NCI-H2196 treated with DMSO at 0.1 percent for 48 hours (cell line): ENCODE measurements around the gene NUP43.
"Not testable (repeated sequence)": the region's sequence is repeated elsewhere in the genome, so short reads cannot be mapped to it uniquely, and the experiment has no call there.

Experiments
- DNase-seq: peaks from one replicate; lab custom pipeline; 2025; ENCODE audit not compliant: unreplicated experiment; lab: John Stamatoyannopoulos, UW

Gene NUP43

DNA sequence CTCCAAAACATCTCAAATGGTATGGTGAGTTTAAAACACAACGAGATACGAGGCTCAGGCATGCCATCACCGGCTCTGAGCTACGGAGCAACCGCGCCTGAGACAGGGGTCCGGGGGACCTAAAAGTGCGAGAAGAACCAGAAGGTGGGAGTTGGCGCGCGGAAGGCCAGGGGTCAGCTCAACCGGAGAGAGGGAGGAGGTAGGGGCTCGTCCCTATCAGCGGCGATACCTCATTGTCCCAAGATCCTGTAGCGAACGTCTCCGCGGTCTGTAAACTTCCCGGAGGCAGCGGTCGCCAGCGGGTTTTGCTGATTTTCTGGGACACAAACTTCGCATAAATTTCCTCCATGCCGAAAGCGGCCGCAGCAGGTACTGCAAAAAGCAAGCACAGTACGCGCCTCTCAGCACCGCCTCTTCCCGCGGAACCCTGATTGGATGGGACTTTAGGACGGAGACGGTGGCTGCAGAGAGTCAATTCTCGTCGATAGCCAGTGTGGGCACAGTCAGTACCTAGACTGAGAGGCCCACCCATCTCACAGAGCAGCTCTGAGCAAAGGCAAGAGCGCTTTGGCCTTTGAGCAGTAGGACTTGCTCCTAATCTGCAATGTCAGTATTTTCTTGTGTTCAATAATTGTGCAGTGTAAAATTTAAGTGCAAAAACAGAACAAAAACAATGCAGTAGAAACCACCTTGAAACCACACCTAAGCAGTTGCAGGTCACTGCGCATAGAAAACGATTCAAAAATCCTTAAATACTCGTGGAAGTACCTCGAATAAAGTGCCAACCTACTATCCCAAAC lies at the start of gene NUP43:
NUP43 (minus strand) TSS at position 383 of the 800 bp plus-strand sequence; CDS start at position 349, 34 bp downstream.
- DNase-seq, result peak; percentile 80

- DNase-seq, result no peak
Measured at GRCh38 chr6:149783551-149783950, 37.2 kb upstream of the NUP43 start.

- no peak for DNase-seq
Measured at GRCh38 chr6:149782337-149782736, 36.0 kb upstream of the NUP43 start.

GRCh38 chr6:149781715-149782114 lies 35.4 kb upstream of the NUP43 start:
- no peak for DNase-seq

DNA sequence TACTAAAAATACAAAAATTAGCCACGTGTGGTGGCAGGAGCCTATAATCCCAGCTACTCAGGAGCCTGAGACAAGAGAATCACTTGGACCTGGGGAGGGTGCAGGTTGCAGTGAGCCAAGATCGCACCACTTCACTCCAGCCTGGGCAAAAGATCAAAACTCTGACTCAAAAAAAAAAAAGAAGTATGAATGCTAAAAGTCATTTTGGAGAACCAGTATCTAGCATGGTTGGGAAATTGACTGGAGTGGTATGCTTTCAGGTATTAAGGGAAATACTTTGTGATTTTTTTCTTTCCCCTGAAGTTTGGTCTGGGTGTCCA lies 33.3 kb upstream of the NUP43 start:
- no peak for DNase-seq

DNA sequence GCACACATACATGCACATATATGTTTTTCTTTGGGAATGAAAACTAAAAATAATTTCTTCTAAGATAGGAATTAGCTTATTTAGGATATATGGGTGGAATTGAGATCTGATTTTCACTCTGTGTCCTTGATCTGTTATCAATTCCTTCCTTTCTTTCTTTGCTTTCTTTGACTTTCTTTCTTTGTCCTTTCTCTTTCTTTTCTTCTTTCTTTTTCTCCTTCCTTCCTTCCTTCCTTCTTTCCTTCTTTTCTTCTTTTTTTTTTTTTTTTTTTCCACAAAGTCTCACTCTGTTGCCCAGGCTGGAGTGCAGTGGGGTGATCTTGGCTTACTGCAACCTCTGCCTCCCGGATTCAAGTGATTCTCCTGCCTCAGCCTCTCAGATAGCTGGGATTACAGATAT lies 31.3 kb upstream of the NUP43 start:
- no peak for DNase-seq

DNA sequence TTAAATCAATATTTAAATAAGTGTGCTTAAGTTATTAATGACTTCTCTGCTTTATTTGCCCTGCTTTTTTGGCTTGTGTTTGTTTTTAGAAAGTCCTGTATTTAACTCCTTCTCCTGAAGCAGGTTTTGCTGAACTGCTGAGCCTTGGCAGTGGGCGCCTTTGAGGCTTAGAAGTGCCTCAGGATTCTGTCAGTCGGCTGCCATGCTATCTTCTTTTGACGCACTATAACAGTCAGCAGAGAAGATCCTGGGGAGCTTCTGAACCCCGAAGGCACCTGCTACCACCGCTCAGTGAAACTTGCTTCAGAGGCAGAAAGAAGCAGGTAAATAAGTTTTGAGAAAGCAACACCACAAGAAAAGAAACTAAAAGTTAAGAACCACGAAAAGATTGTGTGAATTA lies 25.6 kb upstream of the NUP43 start:
- no peak for DNase-seq

- no peak for DNase-seq
Measured at GRCh38 chr6:149771185-149771584, 24.9 kb upstream of the NUP43 start.

DNA sequence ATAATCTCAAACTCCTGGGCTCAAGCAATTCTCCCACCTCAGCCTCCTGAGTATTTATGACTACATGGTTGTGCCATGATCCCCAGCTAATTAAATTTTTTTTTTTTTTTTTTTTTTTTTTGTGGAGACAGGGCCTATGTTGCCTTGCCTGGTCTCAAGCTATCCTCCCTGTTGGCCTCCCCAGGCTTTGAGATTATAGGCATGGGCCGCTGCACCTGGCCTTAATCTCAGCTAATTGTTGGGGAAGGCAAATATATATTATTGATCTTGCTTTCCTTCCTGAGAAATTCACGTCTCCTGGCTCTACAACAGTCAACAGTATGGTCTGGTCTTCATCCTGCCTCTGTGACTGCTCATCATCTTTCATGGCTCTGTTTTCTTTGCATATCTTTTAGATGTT lies 23.3 kb upstream of the NUP43 start:
- no peak for DNase-seq

- DNase-seq, result no peak
Measured at GRCh38 chr6:149766156-149766769, 19.9 kb upstream of the NUP43 start.

DNA sequence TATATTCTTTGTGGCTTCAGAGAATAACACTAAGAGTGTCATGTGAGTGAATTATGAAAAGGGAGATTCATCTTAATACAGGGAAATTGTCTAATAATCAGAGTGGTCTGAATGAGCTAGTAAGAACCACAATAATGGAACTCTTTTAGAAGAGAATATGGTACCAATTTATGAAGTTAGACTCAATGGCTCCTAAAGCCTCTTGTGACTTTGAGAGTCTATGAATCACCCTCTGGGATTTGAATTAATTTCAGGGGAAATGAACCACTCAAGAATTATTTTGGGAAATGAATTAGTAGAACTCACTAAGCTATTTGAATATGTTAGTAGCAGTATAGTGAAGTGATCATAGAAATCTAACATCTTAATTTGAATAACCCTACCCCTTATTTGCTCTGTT lies 17.5 kb upstream of the NUP43 start:
- DNase-seq, result no peak

DNA sequence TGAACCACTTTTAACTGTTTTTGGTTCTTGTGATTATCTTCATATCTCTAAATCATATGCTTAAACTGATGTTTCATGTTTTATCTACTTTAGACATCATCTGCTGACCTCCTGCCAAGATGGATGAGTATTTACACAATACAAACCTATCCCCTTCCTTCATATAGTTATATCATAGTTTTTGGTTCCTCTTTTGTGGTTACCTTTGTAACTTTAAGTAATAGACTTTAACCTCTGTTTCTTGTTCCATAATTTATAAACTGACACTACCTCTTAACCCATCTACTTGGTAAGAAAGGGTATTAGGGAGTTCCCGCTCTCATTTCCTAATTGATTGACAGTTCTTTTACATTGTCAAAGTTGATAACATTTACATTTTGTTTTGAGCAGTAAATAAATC lies 15.1 kb upstream of the NUP43 start:
- no peak for DNase-seq

DNA sequence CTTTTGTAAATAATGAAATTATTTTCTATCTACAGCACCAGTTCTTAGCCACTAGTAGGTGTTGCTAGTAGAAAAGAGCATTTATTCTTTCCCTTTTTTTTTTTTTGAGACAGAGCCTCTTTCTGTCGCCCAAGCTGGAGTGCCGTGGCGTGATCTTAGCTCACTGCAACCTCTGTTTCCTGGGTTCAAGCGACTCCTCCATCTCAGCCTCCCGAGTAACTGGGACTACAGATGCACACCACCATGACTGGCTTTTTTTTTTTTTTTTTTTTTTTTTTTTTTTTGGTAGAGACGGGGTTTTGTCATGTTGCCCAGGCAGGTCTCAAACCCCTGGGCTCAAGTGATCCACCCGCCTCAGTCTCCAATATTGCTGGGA lies 9.9 kb upstream of the NUP43 start:
- no peak for DNase-seq

- no peak for DNase-seq
Measured at GRCh38 chr6:149755300-149756260, 9.3 kb upstream of the NUP43 start.

- DNase-seq, result no peak
Measured at GRCh38 chr6:149754548-149754947, 8.2 kb upstream of the NUP43 start.

GRCh38 chr6:149753374-149753637 lies 7.0 kb upstream of the NUP43 start:
- not testable (repeated sequence) for DNase-seq

DNA sequence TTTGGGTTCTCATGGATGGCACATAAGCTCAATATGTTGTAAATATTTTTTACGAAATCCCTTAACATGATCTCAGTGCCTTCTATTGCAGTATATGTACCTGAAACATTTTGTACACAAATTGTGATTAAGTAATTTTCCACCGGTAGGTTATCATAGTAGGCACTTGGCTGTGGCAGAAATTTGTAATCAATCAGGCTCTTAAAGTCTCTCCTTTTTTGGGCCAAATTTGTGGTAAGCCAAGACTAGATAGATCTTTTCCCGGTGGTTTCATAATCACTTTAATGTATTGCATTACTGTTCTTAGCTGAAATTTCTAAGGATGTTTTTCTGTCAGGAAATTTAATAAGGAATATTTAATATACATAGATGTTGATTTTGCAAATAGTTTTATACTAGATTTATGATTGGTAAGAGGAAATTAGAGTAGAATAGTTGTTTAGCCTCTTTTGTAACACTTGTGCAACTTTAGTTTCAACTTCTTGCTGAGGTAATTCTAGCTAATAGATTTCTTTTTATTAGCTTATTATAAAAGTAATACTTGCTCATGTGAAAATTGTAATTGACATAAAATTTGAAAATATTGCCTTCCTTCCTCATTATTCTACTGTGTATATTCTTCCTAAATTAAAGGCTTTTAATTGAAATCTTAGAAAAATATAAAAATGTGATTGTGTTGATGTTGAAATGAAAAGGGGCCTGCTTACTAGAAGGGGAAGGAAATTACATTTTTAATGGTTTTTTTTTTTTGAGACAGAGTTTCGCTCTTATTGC lies 6.5 kb upstream of the NUP43 start:
- DNase-seq, result no peak

DNA sequence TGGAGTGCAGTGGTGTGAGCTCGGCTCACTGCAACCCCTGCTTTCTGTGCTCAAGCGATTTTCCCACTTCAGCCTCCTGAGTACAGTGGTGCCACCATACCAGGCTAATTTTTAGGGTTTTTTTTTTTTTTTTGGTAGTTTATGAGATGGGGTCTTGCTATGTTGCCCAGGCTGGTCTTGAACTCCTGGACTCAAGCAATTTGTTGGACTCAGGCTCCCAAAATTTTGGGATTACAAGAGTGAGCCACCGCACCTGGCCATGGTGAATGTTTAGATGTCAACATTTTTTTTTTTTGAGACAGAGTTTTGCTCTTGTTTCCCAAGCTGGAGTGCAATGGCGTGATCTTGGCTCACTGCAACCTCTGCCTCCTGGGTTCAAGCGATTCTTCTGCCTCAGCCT lies 5.6 kb upstream of the NUP43 start:
- DNase-seq, result not testable (repeated sequence)

DNA sequence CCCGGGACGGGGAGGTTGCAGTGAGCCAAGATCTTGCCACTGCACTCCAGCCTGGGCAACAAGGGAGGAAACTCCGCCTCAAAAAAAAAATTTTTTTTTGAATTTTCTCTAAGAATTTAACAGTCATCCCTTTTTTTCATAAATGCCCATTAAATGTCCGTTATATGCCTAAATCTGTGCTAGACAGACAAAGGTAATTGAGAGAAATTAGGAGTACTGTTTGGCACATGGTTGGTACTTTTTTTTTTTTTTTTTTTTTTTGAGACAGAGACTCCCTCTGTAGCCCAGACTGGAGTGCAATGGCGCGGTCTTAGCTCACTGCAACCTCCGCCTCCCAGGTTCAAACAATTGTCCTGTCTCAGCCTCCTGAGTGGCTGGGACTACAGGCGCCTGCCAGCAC lies 4.9 kb upstream of the NUP43 start:
- no peak for DNase-seq

GRCh38 chr6:149750136-149750609 lies 3.8 kb upstream of the NUP43 start:
- DNase-seq, result no peak

GRCh38 chr6:149749594-149750135 lies 3.3 kb upstream of the NUP43 start, which contains the start of gene PCMT1:
TSS of gene PCMT1 (plus strand) at chr6:149749741. CDS start at chr6:149749902, 161 bp downstream.
- peak; percentile 82 for DNase-seq
